GM18517 (cell line): ENCODE data around the gene TMEM47.

ENCODE experiments used
- ATAC-seq: cut with Tn5 transposase; IDR thresholded peaks from one replicate; pipeline ENCODE4 v1.9.1; 2021; ENCODE audit warnings: mild to moderate bottlenecking, moderate library complexity; ENCODE audit not compliant: unreplicated experiment

Gene TMEM47

DNA sequence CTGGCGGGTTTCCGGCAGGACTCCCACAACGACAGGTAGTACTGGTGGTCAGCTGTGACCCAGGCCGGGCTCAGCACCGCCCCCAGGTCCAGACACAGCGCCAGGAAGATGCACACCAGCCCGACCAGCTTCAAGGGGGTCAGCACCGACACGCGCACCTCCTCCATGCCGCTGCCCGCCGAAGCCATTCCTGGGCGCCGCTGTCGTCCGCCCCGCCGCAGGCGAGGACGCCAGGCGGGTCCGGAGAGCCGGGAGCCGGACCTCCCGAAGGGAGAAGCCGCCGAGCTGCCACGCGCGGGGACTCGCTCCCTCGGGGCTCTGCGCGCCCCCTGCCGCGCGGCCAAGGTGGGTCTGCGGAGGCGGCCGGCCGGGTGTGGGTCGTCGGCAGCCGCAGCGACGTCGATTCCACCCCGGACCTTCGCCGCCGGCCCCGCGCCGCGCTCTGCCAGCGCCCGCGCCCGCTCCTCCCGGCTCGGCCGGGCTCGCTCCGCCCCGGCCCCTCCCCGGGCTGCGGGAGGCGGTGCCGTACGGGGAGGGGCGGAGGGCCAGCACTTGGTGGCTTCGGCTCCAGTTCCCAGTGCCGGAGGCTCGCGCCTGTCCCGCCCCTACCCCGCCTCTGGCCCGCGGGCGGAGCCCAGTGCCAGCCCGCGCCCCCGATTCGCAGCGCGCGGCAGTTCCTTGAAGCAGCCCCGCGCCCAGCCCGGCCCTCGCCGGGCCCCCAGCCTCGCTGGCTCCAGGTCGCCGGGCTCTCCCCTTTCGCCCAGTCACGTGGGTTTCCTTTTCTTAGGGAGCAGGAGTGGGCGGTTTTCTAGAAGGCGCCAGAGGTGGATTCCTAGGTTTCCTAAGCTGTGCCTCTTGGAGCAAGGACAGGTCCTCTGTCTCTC, at the start of gene TMEM47:
TMEM47 (minus strand) TSS at position 444 of the 884 bp plus-strand sequence; CDS start at position 188, 256 bp downstream.
- no peak for ATAC-seq

DNA sequence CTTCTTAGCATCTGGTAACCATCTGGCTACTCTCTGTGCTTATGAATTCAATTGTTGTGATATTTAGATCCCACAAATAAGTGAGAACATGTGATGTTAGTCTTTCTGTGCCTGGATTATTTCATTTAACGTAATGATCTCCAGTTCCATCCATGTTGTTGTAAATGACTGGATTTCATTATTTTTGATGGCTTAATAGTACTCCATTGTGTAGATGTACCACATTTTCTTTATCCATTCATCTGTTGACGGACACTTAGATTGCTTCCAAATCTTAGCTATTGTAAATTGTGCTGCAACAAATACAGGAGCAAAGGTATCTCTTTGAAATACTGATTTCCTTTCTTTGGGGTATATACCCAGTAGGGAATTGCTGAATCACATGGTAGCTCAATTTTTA, 30.0 kb upstream of the TMEM47 start:
- no peak for ATAC-seq

DNA sequence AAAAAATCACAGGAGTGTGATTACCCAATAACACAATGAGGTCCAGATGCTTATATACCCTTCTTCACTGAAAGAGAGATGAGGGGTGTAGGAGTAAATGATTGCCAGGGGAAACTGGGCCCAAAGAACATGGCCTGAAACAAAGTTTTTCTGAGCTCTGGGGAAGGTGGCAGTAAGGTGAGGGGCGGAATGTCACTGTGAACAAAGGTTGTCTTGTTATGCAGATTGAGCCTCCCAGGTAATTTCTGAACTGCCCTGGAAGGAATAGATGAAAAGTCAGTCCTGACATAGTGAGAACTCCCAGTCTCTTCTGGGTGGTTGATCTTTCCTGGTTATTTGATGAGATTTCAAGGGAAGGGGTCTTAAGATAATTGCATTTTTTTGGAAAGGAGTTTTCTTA, 2.5 kb upstream of the TMEM47 start:
- no peak for ATAC-seq

DNA sequence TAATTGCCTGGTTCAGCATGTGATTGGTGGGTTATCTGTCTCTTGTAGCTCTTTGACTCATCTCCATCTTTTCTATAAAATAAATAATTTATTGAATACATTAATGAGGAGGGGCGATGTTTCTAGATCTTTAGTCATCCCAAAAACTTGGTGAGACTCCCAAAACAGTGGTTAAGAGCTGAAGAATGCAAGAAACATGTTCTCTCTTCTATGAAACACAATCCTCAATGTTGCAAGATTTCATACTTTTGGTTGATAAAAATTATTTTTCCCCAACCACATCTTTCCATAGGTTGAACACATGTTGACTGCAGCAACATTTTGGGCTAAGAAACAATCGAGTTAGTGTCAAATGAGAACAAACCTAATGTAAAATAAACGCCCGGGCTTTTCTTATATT, 1.2 kb upstream of the TMEM47 start:
- no peak for ATAC-seq

GRCh38 chrX:34657726-34658070, 613 bp upstream of the TMEM47 start:
- no peak for ATAC-seq

GRCh38 chrX:34656467-34656841, 631 bp downstream of the TMEM47 start:
- no peak for ATAC-seq

GRCh38 chrX:34655501-34656455, 1.3 kb downstream of the TMEM47 start:
- no peak for ATAC-seq

DNA sequence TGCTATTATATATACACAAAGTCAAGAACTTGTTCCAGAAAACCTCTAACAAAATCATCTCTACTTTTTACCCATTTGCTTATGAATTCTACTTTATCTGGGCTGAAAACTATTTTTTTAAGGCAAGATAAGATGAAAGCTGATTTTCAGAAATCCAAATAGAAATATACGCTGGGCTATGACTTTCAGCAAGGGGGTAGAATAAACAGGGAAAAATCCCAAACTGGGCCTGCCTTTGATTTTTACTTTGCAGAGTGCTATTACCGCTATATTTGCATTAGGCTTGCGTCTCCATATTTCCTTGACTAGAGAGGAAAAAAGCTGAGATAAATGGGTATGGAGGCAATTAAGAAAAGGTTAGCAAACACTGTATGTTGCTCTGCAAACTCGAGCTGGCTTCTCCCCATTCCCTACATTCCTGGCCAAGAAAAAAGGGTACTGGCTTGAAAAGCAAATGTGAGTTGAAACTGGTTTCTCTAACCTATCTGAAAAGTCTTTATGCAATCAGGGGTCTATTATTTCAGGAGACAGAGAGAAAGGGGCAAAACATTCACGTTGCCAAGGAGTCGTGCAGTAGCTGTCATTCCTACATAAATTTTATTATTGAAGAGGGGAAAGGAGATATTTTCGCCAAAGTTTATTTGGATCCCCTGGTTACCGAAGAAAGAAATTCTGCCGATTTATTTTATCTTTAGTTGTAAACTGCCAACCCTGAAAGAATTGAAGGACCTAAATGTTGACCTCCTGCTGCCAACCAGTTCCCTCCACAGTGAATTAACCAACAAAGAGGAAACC, 2.2 kb downstream of the TMEM47 start:
- ATAC-seq = no peak

DNA sequence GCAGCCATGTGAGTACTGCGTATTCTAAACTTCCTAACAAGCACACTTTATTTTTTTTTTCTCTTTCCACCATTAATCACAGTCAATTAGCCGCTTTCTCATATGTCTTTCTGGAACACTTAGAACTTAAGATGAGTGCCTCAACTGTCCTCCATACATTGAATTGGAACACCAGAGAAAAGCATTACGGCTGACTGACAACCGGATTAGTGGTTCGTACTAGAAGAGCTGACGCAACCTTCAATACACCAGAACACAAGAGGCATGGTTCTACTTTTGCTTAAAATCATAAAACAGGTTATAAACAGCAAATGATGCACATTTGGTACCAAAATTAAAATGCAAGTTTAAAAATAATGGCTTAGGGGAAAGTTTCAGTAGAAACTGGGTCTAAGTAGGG, 3.3 kb downstream of the TMEM47 start:
- no peak for ATAC-seq

- no peak for ATAC-seq
Observed at GRCh38 chrX:34642849-34643248, 14.2 kb downstream of the TMEM47 start.

DNA sequence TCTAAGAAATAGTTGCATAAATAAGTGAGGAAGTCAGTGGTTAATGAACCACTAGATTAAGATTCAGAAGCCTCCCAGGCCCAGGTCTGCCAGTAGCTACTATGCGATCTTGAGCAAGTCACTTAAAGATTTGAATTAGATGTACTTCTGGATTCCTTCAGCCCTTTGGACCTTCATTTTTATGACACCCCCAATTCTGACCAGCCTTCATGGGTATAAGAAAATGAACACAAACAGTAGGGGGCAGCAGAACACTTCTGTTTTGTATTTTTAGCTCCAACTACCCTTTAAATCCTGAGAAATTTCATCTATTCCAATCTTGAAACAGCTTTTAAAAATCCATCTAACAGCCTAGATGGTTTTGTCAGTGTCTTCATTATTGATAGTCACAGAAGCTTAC, 19.0 kb downstream of the TMEM47 start:
- no peak for ATAC-seq

- ATAC-seq = no peak
Observed at GRCh38 chrX:34634349-34634748, 22.7 kb downstream of the TMEM47 start.

DNA sequence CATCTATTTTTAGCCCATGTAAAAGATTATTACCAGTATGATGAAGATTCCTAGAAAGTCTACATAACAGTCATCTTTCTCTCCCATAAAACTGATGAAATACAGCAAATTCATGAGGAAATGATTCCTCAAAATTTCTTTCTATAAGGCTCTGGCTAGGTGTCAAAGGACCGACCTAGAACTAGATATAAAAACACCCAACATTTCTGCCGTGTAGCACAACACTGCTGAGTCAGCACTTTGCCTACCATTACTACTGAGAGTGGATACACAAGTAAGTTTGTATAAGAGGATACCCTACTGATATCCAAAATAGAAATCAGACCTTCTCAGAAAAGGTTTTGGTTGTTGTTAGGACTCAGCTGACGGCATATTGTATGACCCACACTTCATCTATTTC, 24.7 kb downstream of the TMEM47 start:
- ATAC-seq = no peak

- no peak for ATAC-seq
Observed at GRCh38 chrX:34631479-34632220, 25.4 kb downstream of the TMEM47 start.

- no peak for ATAC-seq
Observed at GRCh38 chrX:34629572-34629971, 27.5 kb downstream of the TMEM47 start.

GRCh38 chrX:34624416-34624815, 32.7 kb downstream of the TMEM47 start:
- ATAC-seq = no peak

- no peak for ATAC-seq
Observed at GRCh38 chrX:34619920-34620319, 37.2 kb downstream of the TMEM47 start.

- no peak for ATAC-seq
Observed at GRCh38 chrX:34612036-34612435, 45.0 kb downstream of the TMEM47 start.

DNA sequence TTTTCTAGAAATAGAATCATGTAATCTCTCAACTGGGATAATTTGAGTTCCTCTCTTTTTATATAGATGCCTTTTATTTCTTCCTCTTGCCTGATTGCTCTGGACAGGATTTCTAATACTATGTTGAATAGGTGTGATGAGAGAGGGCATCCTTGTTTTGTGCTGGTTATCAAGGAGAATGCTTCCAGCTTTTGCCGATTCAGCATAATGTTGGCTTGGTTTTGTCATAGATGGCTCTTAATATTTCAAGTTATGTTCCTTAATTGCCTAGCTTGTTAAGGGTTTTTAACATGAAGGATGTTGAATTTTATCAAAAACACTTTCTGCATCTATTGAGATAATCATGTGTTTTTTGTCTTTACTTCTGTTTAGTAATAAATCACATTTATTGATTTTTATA, 58.7 kb downstream of the TMEM47 start:
- ATAC-seq = no peak

DNA sequence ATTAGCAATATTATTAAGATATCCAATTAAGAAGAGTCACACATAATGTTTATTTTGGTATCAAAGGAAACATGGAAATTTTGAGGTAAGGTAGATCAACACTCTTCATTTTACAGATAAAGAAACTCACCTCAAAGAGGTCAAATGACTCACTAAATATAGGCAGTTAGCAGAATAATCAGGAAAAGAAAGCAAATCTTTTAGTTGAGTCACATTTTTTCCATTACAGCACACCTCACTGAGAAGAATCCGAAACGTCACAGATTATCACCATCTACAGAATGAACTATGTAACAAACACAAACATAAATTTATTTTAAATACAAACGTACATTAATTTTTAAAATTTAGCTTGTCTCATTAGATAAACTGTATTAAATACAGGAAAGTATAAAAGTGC, 70.1 kb downstream of the TMEM47 start:
- ATAC-seq = no peak
